Activated naive CD8-positive, alpha-beta T cell treated with anti-CD3 and anti-CD28 coated beads, Interleukin-2, amount 10 ng/mL, durations not matched to agents 7 days and 5 days (primary cell): ENCODE data around the gene RGL2. TPM values are rescaled to one million over a fixed set of nuclear protein-coding genes. Genes with fewer than 3 reads are reported as not detected.
"Not testable (repeated sequence)": the region's sequence is repeated elsewhere in the genome, so short reads cannot be mapped to it uniquely, and the experiment has no call there.

Experiments used
- ATAC-seq: fragments of 150-1000 bp; cut with Tn5 transposase; one replicate; pipeline ENCODE4 v1.10.0; 2021; ENCODE audit warnings: low read depth, moderate library complexity
- POLR2A ChIA-PET: fragments of 350-600 bp; sonication (Branson Sonifier 250); formaldehyde crosslinking; loops from one replicate; lab custom pipeline; 2021; ENCODE audit warnings: antibody characterized with exemption; lab: Charles Lee
- DNase-seq: peaks from one replicate; pipeline ENCODE4 v3.0.0; 2021
- H3K27ac Mint-ChIP-seq: one replicate; pipeline ENCODE4 v1.8.0; 2022; ENCODE audit warnings: mild to moderate bottlenecking, mixed read lengths
- H3K27me3 Mint-ChIP-seq: one replicate; pipeline ENCODE4 v1.8.0; 2022; ENCODE audit warnings: mild to moderate bottlenecking, moderate library complexity, mixed read lengths
- H3K36me3 Mint-ChIP-seq: one replicate; pipeline ENCODE4 v1.8.0; 2021; ENCODE audit warnings: mild to moderate bottlenecking, mixed read lengths
- H3K4me1 Mint-ChIP-seq: one replicate; pipeline ENCODE4 v1.8.0; 2021; ENCODE audit warnings: mixed read lengths
- H3K4me3 Mint-ChIP-seq: one replicate; pipeline ENCODE4 v1.8.0; 2022; ENCODE audit warnings: mild to moderate bottlenecking, moderate library complexity, mixed read lengths
- H3K9me3 Mint-ChIP-seq: one replicate; pipeline ENCODE4 v1.8.0; 2021; ENCODE audit warnings: mixed read lengths
- total RNA-seq, 2 experiments: library from RNA; stranded (reverse); gene quantifications; one replicate each; pipeline ENCODE4 v1.2.3, GENCODE V29; 2021

RGL2 gene
- total RNA-seq, 2 experiments from 2014 or later, result 65.4 to 65.5 TPM

- Mint-ChIP-seq H3K36me3 (peaks cover 17% of the 10 kb centered on the region), H3K4me3 (no peak overlapping the region), H3K27ac (peak overlapping the region; percentile 54), H3K4me1 (peaks cover 25% of the 10 kb centered on the region), H3K9me3 (no peaks in the 10 kb centered on the region), H3K27me3 (no peaks in the 10 kb centered on the region)
- DNase-seq (peak; percentile 26), ATAC-seq (no peak)
- POLR2A ChIA-PET, result interaction anchor here (1.3 kb wide), 1 partner anchor 9 kb away, joined by 6 read pairs; the partner anchor contains the start of genes PFDN6 and WDR46
Observed at GRCh38 chr6:33280539-33280938, 18.2 kb downstream of the RGL2 start.

- POLR2A ChIA-PET, result interaction anchor here (1.3 to 4.3 kb wide), 2 partner anchors 9 kb away, joined by 6 to 107 read pairs; partner anchors contain the start of genes PFDN6 and WDR46
- Mint-ChIP-seq H3K36me3 (peaks cover 20% of the 10 kb centered on the region), H3K27me3 (no peaks in the 10 kb centered on the region), H3K27ac (peak overlapping the region; percentile 64), H3K4me3 (no peak overlapping the region), H3K4me1 (peaks cover 30% of the 10 kb centered on the region), H3K9me3 (no peaks in the 10 kb centered on the region)
- ATAC-seq, result no peak
- no peak for DNase-seq
Observed at GRCh38 chr6:33279971-33280511, 18.7 kb downstream of the RGL2 start.

- no peaks in the 10 kb centered on the region for H3K27me3 Mint-ChIP-seq
- peaks cover 37% of the 10 kb centered on the region for H3K4me1 Mint-ChIP-seq
- DNase-seq (peak; percentile 30), ATAC-seq (no peak)
- POLR2A ChIA-PET, result interaction anchor here (2.3 to 4.4 kb wide), 4 partner anchors 10 to 152 kb away, joined by 7 to 107 read pairs (median 54); partner anchors contain the start of genes PFDN6, RGL2 and WDR46
- no peak overlapping the region for H3K4me3 Mint-ChIP-seq
- no peak overlapping the region for H3K27ac Mint-ChIP-seq
- H3K36me3 Mint-ChIP-seq, result peaks cover 26% of the 10 kb centered on the region
- H3K9me3 Mint-ChIP-seq, result no peaks in the 10 kb centered on the region
Observed at GRCh38 chr6:33279257-33279695, 19.5 kb downstream of the RGL2 start.

- Mint-ChIP-seq H3K27me3 (no peaks in the 10 kb centered on the region), H3K36me3 (peaks cover 28% of the 10 kb centered on the region), H3K4me3 (peak overlapping the region; percentile 97)
Observed at GRCh38 chr6:33278810-33279209, 19.9 kb downstream of the RGL2 start.

GRCh38 chr6:33278392-33278741 lies 20.4 kb downstream of the RGL2 start:
- peaks cover 32% of the 10 kb centered on the region for H3K36me3 Mint-ChIP-seq
- H3K4me1 Mint-ChIP-seq, result peaks cover 40% of the 10 kb centered on the region
- no peaks in the 10 kb centered on the region for H3K27me3 Mint-ChIP-seq
- no peaks in the 10 kb centered on the region for H3K9me3 Mint-ChIP-seq
- no peak for DNase-seq
- POLR2A ChIA-PET, result interaction anchor here (0.8 to 4.4 kb wide), 13 partner anchors 11 to 306 kb away, joined by 3 to 107 read pairs (median 9); partner anchors contain the start of genes CUTA, KIFC1, PFDN6 and RGL2
- no peak for ATAC-seq
- H3K27ac Mint-ChIP-seq, result peak overlapping the region; percentile 98
- peak overlapping the region; percentile 97 for H3K4me3 Mint-ChIP-seq

More at GRCh38 chr6:33278810-33279209, 19.9 kb downstream of the RGL2 start:
- no peaks in the 10 kb centered on the region for H3K9me3 Mint-ChIP-seq
- DNase-seq, result peak; percentile 21
- POLR2A ChIA-PET, result interaction anchor here (0.8 to 4.4 kb wide), 8 partner anchors 11 to 152 kb away, joined by 3 to 107 read pairs (median 20); partner anchors contain the start of genes KIFC1, PFDN6, RGL2 and TAPBP
- H3K4me1 Mint-ChIP-seq, result peaks cover 39% of the 10 kb centered on the region
- peak overlapping the region; percentile 98 for H3K27ac Mint-ChIP-seq
- no peak for ATAC-seq

GRCh38 chr6:33277663-33278391 lies 20.9 kb downstream of the RGL2 start:
- peak; percentile 60 for DNase-seq
- H3K27ac Mint-ChIP-seq, result peak overlapping the region; percentile 98
- H3K9me3 Mint-ChIP-seq, result no peaks in the 10 kb centered on the region
- H3K27me3 Mint-ChIP-seq, result no peaks in the 10 kb centered on the region
- POLR2A ChIA-PET, result interaction anchor here (0.6 to 4.4 kb wide), 26 partner anchors 12 to 309 kb away, joined by 3 to 107 read pairs (median 5); partner anchors contain the start of genes CUTA, HSD17B8, KIFC1 and PFDN6
- ATAC-seq, result peak; percentile 29
- peaks cover 44% of the 10 kb centered on the region for H3K4me1 Mint-ChIP-seq
- H3K36me3 Mint-ChIP-seq, result peaks cover 37% of the 10 kb centered on the region
- H3K4me3 Mint-ChIP-seq, result peak overlapping the region; percentile 97

GRCh38 chr6:33276864-33277662 lies 21.7 kb downstream of the RGL2 start, which contains the start of gene B3GALT4:
Gene B3GALT4, plus strand, starts transcription at chr6:33277123. Its CDS starts 297 bp downstream, at chr6:33277420.
- Mint-ChIP-seq H3K4me1 (peaks cover 46% of the 10 kb centered on the region), H3K36me3 (peaks cover 41% of the 10 kb centered on the region), H3K4me3 (peak within 1 kb of the TSS; percentile 97), H3K27ac (peak within 1 kb of the TSS; percentile 98), H3K9me3 (no peaks in the 10 kb centered on the region), H3K27me3 (no peaks in the 10 kb centered on the region)
- POLR2A ChIA-PET, result interaction anchor here (0.5 to 4.4 kb wide), 26 partner anchors 12 to 308 kb away, joined by 3 to 107 read pairs (median 5); partner anchors contain the start of genes CUTA, HSD17B8, KIFC1 and PFDN6
- DNase-seq (peak; percentile 86), ATAC-seq (peak; percentile 76)

- POLR2A ChIA-PET, result interaction anchor here (0.5 to 4.4 kb wide), 14 partner anchors 13 to 308 kb away, joined by 3 to 107 read pairs (median 9); partner anchors contain the start of genes CUTA, HSD17B8, KIFC1 and PFDN6
Observed at GRCh38 chr6:33276581-33276863, 22.2 kb downstream of the RGL2 start.

GRCh38 chr6:33275795-33276580 lies 22.8 kb downstream of the RGL2 start:
- POLR2A ChIA-PET, result interaction anchor here (1.4 to 4.4 kb wide), 11 partner anchors 13 to 307 kb away, joined by 3 to 107 read pairs (median 19); partner anchors contain the start of genes HSD17B8, KIFC1, PFDN6 and RGL2
- Mint-ChIP-seq H3K4me3 (peak overlapping the region; percentile 94), H3K36me3 (peaks cover 41% of the 10 kb centered on the region), H3K27ac (peak overlapping the region; percentile 89), H3K4me1 (peaks cover 42% of the 10 kb centered on the region)
- not testable (repeated sequence) for H3K27me3 Mint-ChIP-seq, H3K9me3 Mint-ChIP-seq, DNase-seq, ATAC-seq

More at GRCh38 chr6:33276581-33276863, 22.2 kb downstream of the RGL2 start:
- H3K27me3 Mint-ChIP-seq, result no peaks in the 10 kb centered on the region
- no peak for DNase-seq
- H3K27ac Mint-ChIP-seq, result peak overlapping the region; percentile 89
- peaks cover 46% of the 10 kb centered on the region for H3K4me1 Mint-ChIP-seq
- H3K36me3 Mint-ChIP-seq, result peaks cover 41% of the 10 kb centered on the region
- peak overlapping the region; percentile 94 for H3K4me3 Mint-ChIP-seq
- H3K9me3 Mint-ChIP-seq, result no peaks in the 10 kb centered on the region
- no peak for ATAC-seq

GRCh38 chr6:33273924-33274902 lies 24.5 kb downstream of the RGL2 start:
- DNase-seq, result no peak
- Mint-ChIP-seq H3K36me3 (peaks cover 48% of the 10 kb centered on the region), H3K4me1 (peaks cover 50% of the 10 kb centered on the region), H3K27me3 (no peaks in the 10 kb centered on the region), H3K4me3 (peak overlapping the region; percentile 94), H3K27ac (peak overlapping the region; percentile 99), H3K9me3 (no peaks in the 10 kb centered on the region)
- POLR2A ChIA-PET, result interaction anchor here (0.6 kb wide), 1 partner anchor 131 kb away, joined by 4 read pairs; no protein-coding TSS in a partner anchor
- no peak for ATAC-seq
